Upper lobe of left lung (tissue), 4 donors: ENCODE data around the gene ICE1.

ENCODE experiments used
- POLR2A ChIP-seq, 4 donors: fragments of 450-650 bp; IDR thresholded peaks; one replicate each; pipeline ENCODE4 v1.5.1; 2016 to 2017; ENCODE audit warnings: antibody characterized with exemption in 4 of 4, mild to moderate bottlenecking in 2 of 4
- POLR2AphosphoS5 ChIP-seq, 2 donors: sonication (generic); formaldehyde crosslinking; IDR thresholded peaks; one replicate each; pipeline ENCODE4 v1.5.1; 2017; ENCODE audit warnings: antibody characterized with exemption in 2 of 2
- TF ChIP-seq, protein P1 (sequence below), 6 experiments: fragments of 450-650 bp in 4 of 6; fragments of 200-600 bp in 2 of 6; sonication (generic) in 2 of 6; IDR thresholded peaks; one replicate each; pipeline ENCODE4 v1.5.1; 2016 to 2019; ENCODE audit warnings: antibody characterized with exemption in 6 of 6

DNA sequence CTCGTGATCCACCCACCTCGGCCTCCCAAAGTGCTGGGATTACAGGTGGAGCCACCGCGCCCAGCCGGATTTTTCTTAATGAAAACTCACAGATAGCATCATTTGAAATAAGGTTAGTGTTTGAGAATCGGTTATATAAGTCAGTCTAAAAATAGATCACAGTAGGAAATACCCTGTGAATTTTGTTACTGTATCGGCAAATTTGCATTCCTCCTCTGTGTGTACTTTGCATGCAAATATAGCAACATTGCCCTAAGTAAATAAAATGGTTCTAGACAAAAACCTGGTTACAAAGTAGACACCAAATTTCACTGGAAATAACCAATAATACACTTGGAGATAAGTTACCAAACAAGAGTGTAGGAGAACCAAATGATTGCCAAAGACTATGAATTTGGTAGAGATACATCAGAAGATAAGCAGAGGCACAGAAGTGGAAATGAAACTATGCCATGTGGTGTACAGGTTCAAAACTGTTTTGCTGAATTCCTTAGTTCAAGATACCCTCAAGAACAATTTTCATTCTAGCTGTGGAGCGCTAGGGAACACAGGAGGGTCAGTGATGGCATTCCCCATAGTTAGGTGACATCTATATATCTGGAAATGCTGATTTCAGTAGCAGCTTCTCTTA is 58.1 kb downstream of the ICE1 start:
- TF ChIP-seq POLR2AphosphoS5 (IDR thresholded peaks at IDR 0.05) = no peak
- TF ChIP-seq POLR2A (IDR thresholded peaks at IDR 0.05) = no peak
- TF ChIP-seq, protein P1, sequence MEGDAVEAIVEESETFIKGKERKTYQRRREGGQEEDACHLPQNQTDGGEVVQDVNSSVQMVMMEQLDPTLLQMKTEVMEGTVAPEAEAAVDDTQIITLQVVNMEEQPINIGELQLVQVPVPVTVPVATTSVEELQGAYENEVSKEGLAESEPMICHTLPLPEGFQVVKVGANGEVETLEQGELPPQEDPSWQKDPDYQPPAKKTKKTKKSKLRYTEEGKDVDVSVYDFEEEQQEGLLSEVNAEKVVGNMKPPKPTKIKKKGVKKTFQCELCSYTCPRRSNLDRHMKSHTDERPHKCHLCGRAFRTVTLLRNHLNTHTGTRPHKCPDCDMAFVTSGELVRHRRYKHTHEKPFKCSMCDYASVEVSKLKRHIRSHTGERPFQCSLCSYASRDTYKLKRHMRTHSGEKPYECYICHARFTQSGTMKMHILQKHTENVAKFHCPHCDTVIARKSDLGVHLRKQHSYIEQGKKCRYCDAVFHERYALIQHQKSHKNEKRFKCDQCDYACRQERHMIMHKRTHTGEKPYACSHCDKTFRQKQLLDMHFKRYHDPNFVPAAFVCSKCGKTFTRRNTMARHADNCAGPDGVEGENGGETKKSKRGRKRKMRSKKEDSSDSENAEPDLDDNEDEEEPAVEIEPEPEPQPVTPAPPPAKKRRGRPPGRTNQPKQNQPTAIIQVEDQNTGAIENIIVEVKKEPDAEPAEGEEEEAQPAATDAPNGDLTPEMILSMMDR (IDR thresholded peaks at IDR 0.05) = no peak
